Fibroblast of the aortic adventitia (primary cell): Measurements from ENCODE around the gene ZMIZ1. TPM values are rescaled to one million over a fixed set of nuclear protein-coding genes. Genes with fewer than 3 reads are reported as not detected.

ENCODE experiments used
- DNase-seq: peaks from one replicate; pipeline ENCODE4 v3.0.0-alpha.2; 2010; ENCODE audit warnings: low read depth
- H3K4me3 ChIP-seq: 2 replicates; pipeline ENCODE4 v1.5.1; 2011; ENCODE audit warnings: low read depth, mild to moderate bottlenecking, control low read depth, low read length, moderate library complexity
- CTCF ChIP-seq: IDR thresholded peaks from 2 replicates; pipeline ENCODE4 v1.5.1; 2011; ENCODE audit warnings: mild to moderate bottlenecking, low read length, control low read depth, inconsistent platforms; ENCODE audit not compliant: insufficient read depth
- total RNA-seq: library from RNA; depleted of rRNA; stranded (reverse); fragments of >200 nt; gene quantifications from 2 replicates; pipeline ENCODE4 v1.2.3, GENCODE V29; 2012; ENCODE audit warnings: low replicate concordance

Gene ZMIZ1
- total RNA-seq, 1 donor: 28.1 TPM

GRCh38 chr10:79128241-79128922, 59.6 kb downstream of the ZMIZ1 start:
- TF ChIP-seq CTCF: no peak
- H3K4me3 ChIP-seq: no peak overlapping the region
- no peak for DNase-seq

GRCh38 chr10:79128923-79129305, 60.1 kb downstream of the ZMIZ1 start:
- DNase-seq: no peak
- no peak overlapping the region for H3K4me3 ChIP-seq
- TF ChIP-seq CTCF: no peak

GRCh38 chr10:79129361-79129997, 60.7 kb downstream of the ZMIZ1 start:
- DNase-seq: no peak
- no peak overlapping the region for H3K4me3 ChIP-seq
- TF ChIP-seq CTCF: peak; percentile 13

- TF ChIP-seq CTCF: no peak
- no peak for DNase-seq
- no peak overlapping the region for H3K4me3 ChIP-seq
Observed at GRCh38 chr10:79130255-79130654, 61.5 kb downstream of the ZMIZ1 start.

- no peak for DNase-seq
- no peak overlapping the region for H3K4me3 ChIP-seq
- TF ChIP-seq CTCF: no peak
Observed at GRCh38 chr10:79130846-79131245, 62.1 kb downstream of the ZMIZ1 start.

- TF ChIP-seq CTCF: no peak
- no peak overlapping the region for H3K4me3 ChIP-seq
- DNase-seq: no peak
Observed at GRCh38 chr10:79131836-79132631, 63.3 kb downstream of the ZMIZ1 start.
